Gastroesophageal sphincter (tissue), 4 donors: ENCODE measurements around the gene MUSTN1. TPM values are rescaled to one million over a fixed set of nuclear protein-coding genes. Genes with fewer than 3 reads are reported as not detected.

Experiments used
- ATAC-seq: fragments of 150-250 bp; one replicate; pipeline ENCODE4 v1.9.1; 2016; ENCODE audit warnings: mild to moderate bottlenecking, moderate library complexity
- H3K27ac ChIP-seq, 4 donors: fragments of 200-600 bp; sonication (generic) in 3 of 4; 1 replicate in 3 of 4; 2 replicates in 1 of 4; pipeline ENCODE4 v1.5.1; 2016 to 2019
- H3K27me3 ChIP-seq: fragments of 200-600 bp; sonication (generic); one replicate; pipeline ENCODE4 v1.5.1; 2019
- H3K36me3 ChIP-seq, 2 donors: fragments of 200-600 bp; sonication (generic); one replicate each; pipeline ENCODE4 v1.5.1; 2019; ENCODE audit warnings: control low read depth in 1 of 2
- H3K4me1 ChIP-seq, 3 donors: fragments of 200-600 bp; sonication (generic); 1 replicate in 2 of 3; 2 replicates in 1 of 3; pipeline ENCODE4 v1.5.1; 2016 to 2019; ENCODE audit warnings: control low read depth in 2 of 3
- H3K4me3 ChIP-seq, 2 donors: fragments of 200-600 bp; sonication (generic); one replicate each; pipeline ENCODE4 v1.5.1; 2019; ENCODE audit warnings: mild to moderate bottlenecking in 1 of 2, moderate library complexity in 1 of 2
- H3K9me3 ChIP-seq, 3 donors: fragments of 200-600 bp; sonication (generic); one replicate each; pipeline ENCODE4 v1.5.1; 2017 to 2019; ENCODE audit warnings: control low read depth in 2 of 3
- EP300 ChIP-seq: sonication (generic); formaldehyde crosslinking; IDR thresholded peaks from one replicate; pipeline ENCODE4 v1.6.1; 2017; ENCODE audit warnings: antibody characterized with exemption, mild to moderate bottlenecking
- POLR2A ChIP-seq, 2 donors: fragments of 450-650 bp; IDR thresholded peaks; one replicate each; pipeline ENCODE4 v1.6.1; 2017; ENCODE audit warnings: antibody characterized with exemption in 2 of 2, mild to moderate bottlenecking in 2 of 2, moderate library complexity in 1 of 2
- POLR2AphosphoS5 ChIP-seq: sonication (generic); formaldehyde crosslinking; IDR thresholded peaks from one replicate; pipeline ENCODE4 v1.6.1; 2017; ENCODE audit warnings: antibody characterized with exemption
- WGBS, 2 donors: methylation state at CpG; one replicate each; pipeline ENCODE4 v1.1.5; 2018; ENCODE audit warnings: low coverage in 1 of 2; 5-methylcytosine and 5-hydroxymethylcytosine counted together
- total RNA-seq, 4 donors: library from RNA; depleted of rRNA; stranded (reverse); fragments of >200 nt; gene quantifications; one replicate each; pipeline ENCODE4 v1.1.0, GENCODE V29; 2016
- TF ChIP-seq, protein P1 (sequence below), 4 experiments: fragments of 200-600 bp in 2 of 4; fragments of 450-650 bp in 2 of 4; sonication (generic) in 1 of 4; IDR thresholded peaks; one replicate each; pipeline ENCODE4 v1.5.1; 2017 to 2019; ENCODE audit warnings: antibody characterized with exemption in 4 of 4, mild to moderate bottlenecking in 2 of 4, moderate library complexity in 2 of 4

Gene MUSTN1
- total RNA-seq, 4 donors from 2014 or later, result 8.6 to 20.9 (median 16.6) TPM

- WGBS, 2 donors, result 98% methylated on average over 9 of the region's 15 CpGs; no CpG with 5 or more reads in 1 of the 2 donors
- TF ChIP-seq EP300 (no peak), POLR2AphosphoS5 (no peak), POLR2A (IDR thresholded peaks at IDR 0.05) (no peak)
- TF ChIP-seq, protein P1, sequence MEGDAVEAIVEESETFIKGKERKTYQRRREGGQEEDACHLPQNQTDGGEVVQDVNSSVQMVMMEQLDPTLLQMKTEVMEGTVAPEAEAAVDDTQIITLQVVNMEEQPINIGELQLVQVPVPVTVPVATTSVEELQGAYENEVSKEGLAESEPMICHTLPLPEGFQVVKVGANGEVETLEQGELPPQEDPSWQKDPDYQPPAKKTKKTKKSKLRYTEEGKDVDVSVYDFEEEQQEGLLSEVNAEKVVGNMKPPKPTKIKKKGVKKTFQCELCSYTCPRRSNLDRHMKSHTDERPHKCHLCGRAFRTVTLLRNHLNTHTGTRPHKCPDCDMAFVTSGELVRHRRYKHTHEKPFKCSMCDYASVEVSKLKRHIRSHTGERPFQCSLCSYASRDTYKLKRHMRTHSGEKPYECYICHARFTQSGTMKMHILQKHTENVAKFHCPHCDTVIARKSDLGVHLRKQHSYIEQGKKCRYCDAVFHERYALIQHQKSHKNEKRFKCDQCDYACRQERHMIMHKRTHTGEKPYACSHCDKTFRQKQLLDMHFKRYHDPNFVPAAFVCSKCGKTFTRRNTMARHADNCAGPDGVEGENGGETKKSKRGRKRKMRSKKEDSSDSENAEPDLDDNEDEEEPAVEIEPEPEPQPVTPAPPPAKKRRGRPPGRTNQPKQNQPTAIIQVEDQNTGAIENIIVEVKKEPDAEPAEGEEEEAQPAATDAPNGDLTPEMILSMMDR (IDR thresholded peaks at IDR 0.05), result no peak
- H3K4me3 ChIP-seq, result no peak overlapping the region
- H3K27me3 ChIP-seq, result no peaks in the 10 kb centered on the region
- peak overlapping the region in 3 of 4 donors; percentile 45 to 65 (median 64) for H3K27ac ChIP-seq
- ATAC-seq, result no peak
- no peaks in the 10 kb centered on the region for H3K9me3 ChIP-seq
- peaks cover 0 to 76% of the 10 kb centered on the region in 2 donors for H3K36me3 ChIP-seq
- peaks cover 5 to 41% (median 16%) of the 10 kb centered on the region in 3 donors for H3K4me1 ChIP-seq
These were observed 14.8 kb upstream of the MUSTN1 start for GRCh38 chr3:52849656-52850055.

DNA sequence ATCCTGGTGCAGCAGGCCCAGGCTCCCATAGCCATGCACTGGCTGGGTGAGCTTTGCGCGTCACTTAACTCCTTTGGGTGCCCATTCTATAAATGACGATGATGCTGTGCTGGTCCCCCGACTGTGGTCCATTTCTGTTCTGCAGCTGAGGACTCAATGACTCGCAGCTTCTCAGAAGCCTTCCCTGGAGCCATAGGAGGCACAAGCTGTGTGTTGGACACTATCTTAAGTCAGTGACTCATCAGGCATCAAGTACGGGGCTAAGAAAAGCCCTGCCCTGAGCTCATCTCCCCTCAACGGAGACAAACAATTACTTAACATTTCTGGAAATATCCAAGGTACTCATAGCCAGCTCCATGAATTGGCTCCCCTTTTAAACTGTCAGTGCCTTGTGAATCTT is 13.8 kb upstream of the MUSTN1 start:
- no peaks in the 10 kb centered on the region for H3K27me3 ChIP-seq
- H3K9me3 ChIP-seq, result no peaks in the 10 kb centered on the region
- H3K4me1 ChIP-seq, result peaks cover 6 to 52% (median 22%) of the 10 kb centered on the region in 3 donors
- 40 to 64% methylated on average over 2 to 4 of the region's 7 CpGs for WGBS, 2 donors
- H3K36me3 ChIP-seq, result peaks cover 0 to 69% of the 10 kb centered on the region in 2 donors
- H3K4me3 ChIP-seq, result no peak overlapping the region
- peak; percentile 77 for ATAC-seq
- TF ChIP-seq POLR2AphosphoS5 (no peak), EP300 (no peak), POLR2A (IDR thresholded peaks at IDR 0.05) (no peak)
- TF ChIP-seq, protein P1 (IDR thresholded peaks at IDR 0.05), result no peak
- peak overlapping the region in 3 of 4 donors; percentile 48 to 65 (median 64) for H3K27ac ChIP-seq

GRCh38 chr3:52847726-52848125 is 12.9 kb upstream of the MUSTN1 start:
- ATAC-seq, result no peak
- Histone ChIP-seq H3K36me3 (peaks cover 0 to 69% of the 10 kb centered on the region in 2 donors), H3K4me1 (peaks cover 6 to 61% (median 22%) of the 10 kb centered on the region in 3 donors), H3K27ac (peak overlapping the region in 3 of 4 donors; percentile 48 to 65 (median 64)), H3K4me3 (no peak overlapping the region), H3K9me3 (no peaks in the 10 kb centered on the region), H3K27me3 (no peaks in the 10 kb centered on the region)
- TF ChIP-seq EP300, result no peak
- no peak for TF ChIP-seq POLR2AphosphoS5
- TF ChIP-seq, protein P1 (IDR thresholded peaks at IDR 0.05), result no peak
- WGBS, 2 donors, result 65 to 92% methylated on average over 3 to 7 of the region's 7 CpGs

DNA sequence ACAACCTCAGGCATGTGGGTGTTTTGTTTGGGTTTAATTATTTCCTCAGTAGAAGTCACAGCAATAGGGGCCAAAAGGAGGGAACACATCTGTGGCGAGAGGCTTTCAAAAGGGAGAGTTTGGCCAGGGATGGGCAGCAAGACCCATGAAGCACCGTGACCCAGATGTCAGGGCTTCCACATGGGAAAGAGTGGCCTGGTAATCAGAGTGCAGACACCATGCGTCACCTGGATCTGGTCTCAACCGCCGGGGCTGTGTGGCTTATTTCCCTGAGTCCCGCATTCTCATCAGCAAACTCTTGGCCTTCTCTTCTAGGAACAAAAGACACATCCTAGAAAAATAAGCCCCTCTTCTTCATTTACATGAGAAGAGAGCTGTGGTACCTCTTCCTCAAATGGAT is 12.4 kb upstream of the MUSTN1 start:
- 91 to 95% methylated on average over 5 to 6 of the region's 6 CpGs for WGBS, 2 donors
- peak overlapping the region in 3 of 4 donors; percentile 64 to 85 (median 80) for H3K27ac ChIP-seq
- H3K9me3 ChIP-seq, result no peaks in the 10 kb centered on the region
- H3K4me1 ChIP-seq, result peaks cover 6 to 65% (median 22%) of the 10 kb centered on the region in 3 donors
- no peak overlapping the region for H3K4me3 ChIP-seq
- H3K27me3 ChIP-seq, result no peaks in the 10 kb centered on the region
- no peak for TF ChIP-seq POLR2AphosphoS5
- no peak for TF ChIP-seq EP300
- TF ChIP-seq POLR2A (IDR thresholded peaks at IDR 0.05), result no peak
- TF ChIP-seq, protein P1 (IDR thresholded peaks at IDR 0.05), result no peak
- ATAC-seq, result no peak
- peaks cover 0 to 69% of the 10 kb centered on the region in 2 donors for H3K36me3 ChIP-seq

DNA sequence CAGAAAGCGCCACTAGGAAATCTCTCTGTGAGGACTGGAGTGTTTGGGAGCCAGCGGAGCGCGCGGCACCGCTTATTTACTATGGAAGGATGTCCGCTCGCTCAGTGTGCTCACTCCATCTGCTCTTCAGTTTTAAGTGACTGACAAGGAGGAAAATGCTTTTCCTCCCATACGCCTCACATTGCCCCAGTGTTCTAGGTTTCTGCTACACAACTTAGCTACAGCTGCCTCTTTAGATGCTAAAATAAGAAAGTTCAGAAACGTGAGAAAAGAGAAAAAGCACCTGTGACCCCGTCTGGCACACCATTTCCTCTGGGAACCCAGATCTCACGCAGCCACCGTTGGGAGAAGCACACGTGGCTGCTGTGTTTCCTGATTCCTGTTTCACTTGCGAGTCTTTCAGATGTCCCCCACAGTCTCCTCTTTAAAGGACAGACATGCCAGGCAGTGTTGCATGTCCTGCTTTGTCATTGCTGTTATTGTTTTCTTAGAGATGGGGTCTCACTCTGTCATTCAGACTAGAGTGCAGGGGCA is 11.7 kb upstream of the MUSTN1 start:
- peaks cover 6 to 73% (median 22%) of the 10 kb centered on the region in 3 donors for H3K4me1 ChIP-seq
- 66 to 75% methylated on average over 14 to 15 of the region's 15 CpGs for WGBS, 2 donors
- no peaks in the 10 kb centered on the region for H3K27me3 ChIP-seq
- peak overlapping the region in 3 of 4 donors; percentile 80 to 90 (median 85) for H3K27ac ChIP-seq
- TF ChIP-seq EP300 (no peak), POLR2AphosphoS5 (no peak), POLR2A (IDR thresholded peaks at IDR 0.05) (no peak)
- TF ChIP-seq, protein P1 (IDR thresholded peaks at IDR 0.05), result no peak
- ATAC-seq, result no peak
- no peaks in the 10 kb centered on the region for H3K9me3 ChIP-seq
- no peak overlapping the region for H3K4me3 ChIP-seq
- H3K36me3 ChIP-seq, result peaks cover 0 to 69% of the 10 kb centered on the region in 2 donors
